ENCODE data around the gene CLIC5. TPM values are rescaled to one million over a fixed set of nuclear protein-coding genes. Genes with fewer than 3 reads are reported as not detected.

The CLIC5 gene
- total RNA-seq, 1 experiment from 2014 or later = 0.20 TPM

GRCh38 chr6:45952546-45952945 is 63.1 kb downstream of the CLIC5 start:
- Mint-ChIP-seq H3K27ac (no peak overlapping the region), H3K27me3 (ENCODE audit: low read depth) (no peaks in the 10 kb centered on the region; the same call in none of the 2 replicates), H3K4me1 (peaks cover 17 to 18% of the 10 kb centered on the region in 2 experiments), H3K4me3 (no peak overlapping the region), H3K9me3 (no peaks in the 10 kb centered on the region), H3K36me3 (ENCODE audit: insufficient read depth in 1 of 3, low read depth in 3 of 3) (no peaks in the 10 kb centered on the region)
- H2BK15ac ChIP-seq (ENCODE audit: low read depth, low read length) = no peak overlapping the region
- no peak overlapping the region for H3K14ac ChIP-seq (ENCODE audit: insufficient read depth, low read length)
- H4K20me1 ChIP-seq (ENCODE audit: control insufficient read depth, insufficient read depth, insufficient read length) = no peaks in the 10 kb centered on the region
- no peak overlapping the region for H3K56ac ChIP-seq (ENCODE audit: insufficient read length, low read depth, low read length)
- no peaks in the 10 kb centered on the region for H3K79me2 ChIP-seq (ENCODE audit: insufficient read depth, low read length)
- no peaks in the 10 kb centered on the region for H3K9me3 ChIP-seq (ENCODE audit: control insufficient read depth, low read depth, low read length)
- no peak overlapping the region for H3T11ph ChIP-seq (ENCODE audit: low read length)
- H2AFZ ChIP-seq (ENCODE audit: low read length) = no peak overlapping the region
- H4K8ac ChIP-seq (replicated peaks; ENCODE audit: insufficient read length, low read depth, low read length) = no peak overlapping the region
- no peak overlapping the region for H3K4ac ChIP-seq (ENCODE audit: low read depth, low read length)
- no peak overlapping the region for H2AK5ac ChIP-seq (ENCODE audit: insufficient read length, low read length)
- no peak overlapping the region for H2BK20ac ChIP-seq (ENCODE audit: low read depth, low read length, poor library complexity, severe bottlenecking)
- H3K18ac ChIP-seq (ENCODE audit: insufficient read length, low read depth, low read length) = no peak overlapping the region
- H2BK12ac ChIP-seq (ENCODE audit: insufficient read length, low read depth, low read length) = no peak overlapping the region
- H2BK5ac ChIP-seq (ENCODE audit: insufficient read length, low read length) = no peak overlapping the region
- no peak for TF ChIP-seq CTCF (conservative IDR thresholded peaks at IDR 0.05)
- WGBS (ENCODE audit: extremely low coverage, insufficient read length, low lambda C conversion rate) = no CpG with 5 or more reads among the region's 3 CpGs
- H3K23me2 ChIP-seq (ENCODE audit: insufficient read length, low read depth, low read length, poor library complexity, severe bottlenecking) = no peaks in the 10 kb centered on the region
- H3K27ac ChIP-seq (ENCODE audit: insufficient read length, low read depth, low read length) = no peak overlapping the region
- H3K4me1 ChIP-seq (ENCODE audit: insufficient read depth, low read length) = no peaks in the 10 kb centered on the region; the same call in 1 of the 2 replicates
- no peaks in the 10 kb centered on the region for H3K79me1 ChIP-seq (ENCODE audit: insufficient read depth, low read depth, low read length, poor library complexity, severe bottlenecking)
- no peak overlapping the region for H3K23ac ChIP-seq (ENCODE audit: insufficient read length, low read depth, low read length)
- H3K4me2 ChIP-seq (ENCODE audit: insufficient read depth, insufficient read length, low read length) = no peak overlapping the region
- no peaks in the 10 kb centered on the region for H3K27me3 ChIP-seq (ENCODE audit: insufficient read depth, low read length)
- no peak overlapping the region for H3K9ac ChIP-seq (ENCODE audit: extremely low read depth, insufficient read length, low read length)
- H2BK120ac ChIP-seq (ENCODE audit: low read depth, low read length, poor library complexity, severe bottlenecking) = no peak overlapping the region
- no peak overlapping the region for H4K5ac ChIP-seq (ENCODE audit: insufficient read length, low read depth, low read length)
- DNase-seq = no peak
- no peak overlapping the region for H4K91ac ChIP-seq (ENCODE audit: insufficient read length, low read depth, low read length)

Measured in H9 (cell line).